ENCODE data around the gene MYOZ3. TPM values are rescaled to one million over a fixed set of nuclear protein-coding genes. Genes with fewer than 3 reads are reported as not detected.

MYOZ3 gene
- total RNA-seq, 2 experiments from 2014 or later = 0.13 TPM; not detected in 1

DNA sequence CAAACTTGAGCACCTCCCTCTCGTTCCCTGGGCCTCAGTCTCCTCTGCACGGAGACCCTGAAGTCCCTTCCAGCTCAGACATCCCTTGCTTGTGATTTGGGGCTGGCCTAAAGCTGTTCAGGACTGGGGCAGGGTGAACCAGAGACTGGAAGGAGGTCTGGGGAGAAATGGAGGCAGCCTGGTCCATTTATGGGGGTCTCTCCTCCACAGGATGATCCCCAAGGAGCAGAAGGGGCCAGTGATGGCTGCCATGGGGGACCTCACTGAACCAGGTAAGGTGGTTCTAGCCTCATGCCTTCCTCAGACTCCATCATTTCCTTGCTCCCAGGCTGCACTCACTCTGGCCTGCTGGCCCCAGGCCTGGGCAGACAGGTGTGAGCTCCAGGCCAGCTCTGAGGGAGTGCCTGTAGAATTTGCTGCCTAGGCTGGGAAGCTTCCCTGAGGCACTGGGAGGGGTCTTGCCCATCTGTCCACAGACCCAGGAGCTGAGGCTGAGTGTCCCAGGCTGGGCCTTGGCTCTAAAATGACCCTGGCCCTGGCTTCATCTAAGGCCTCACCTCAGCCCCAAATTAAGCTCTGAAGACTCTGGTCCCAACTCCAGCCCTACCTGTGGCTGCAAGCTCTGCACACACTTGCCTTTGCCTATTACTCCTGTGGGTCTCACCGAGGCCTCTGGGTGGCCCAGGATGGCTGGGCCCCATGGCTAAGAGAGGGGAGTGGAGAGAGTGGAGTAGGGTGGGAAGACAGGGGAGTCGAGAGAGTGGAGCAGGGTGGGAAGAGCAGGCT is 1.9 kb downstream of the MYOZ3 start:
- Mint-ChIP-seq H3K36me3 (ENCODE audit: low read depth) (no peaks in the 10 kb centered on the region), H3K27ac (no peak overlapping the region), H3K4me3 (no peak overlapping the region), H3K27me3 (peaks cover 11% of the 10 kb centered on the region), H3K4me1 (no peaks in the 10 kb centered on the region), H3K9me3 (no peaks in the 10 kb centered on the region)
- ChIA-PET CTCF (interaction anchor here (1.2 kb wide), 1 partner anchor 38 kb away, joined by 3 read pairs; the partner anchor contains the start of gene RBM22), POLR2A (interaction anchor here (1.5 kb wide), 1 partner anchor 38 kb away, joined by 4 read pairs; the partner anchor contains the start of gene RBM22)
- DNase-seq = no peak

DNA sequence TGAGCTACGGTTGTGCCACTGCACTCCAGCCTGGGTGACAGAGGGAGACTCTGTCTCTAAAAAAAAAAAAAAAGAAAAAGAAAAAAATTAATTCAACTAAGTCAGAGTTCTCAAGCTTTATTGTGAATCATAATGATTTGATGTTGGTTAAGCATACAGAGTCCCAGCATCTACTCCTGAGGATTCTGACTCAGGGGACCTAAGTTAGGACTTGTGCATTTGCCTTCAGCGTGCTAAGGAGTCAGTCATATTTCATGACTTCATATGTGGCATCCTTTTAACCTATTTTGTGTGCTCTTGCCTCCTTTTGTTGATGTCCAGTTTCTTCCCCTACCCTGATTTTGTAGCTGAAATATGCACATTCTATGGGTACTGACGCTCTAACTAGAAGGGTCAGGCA is 2.9 kb downstream of the MYOZ3 start:
- no peak overlapping the region for H3K4me3 Mint-ChIP-seq
- H3K9me3 Mint-ChIP-seq = no peaks in the 10 kb centered on the region
- ChIA-PET POLR2A (interaction anchor here (1.5 kb wide), 1 partner anchor 37 kb away, joined by 4 read pairs; the partner anchor contains the start of gene RBM22), CTCF (no interaction called here)
- H3K27ac Mint-ChIP-seq = no peak overlapping the region
- DNase-seq = no peak
- H3K27me3 Mint-ChIP-seq = peaks cover 11% of the 10 kb centered on the region
- no peaks in the 10 kb centered on the region for H3K4me1 Mint-ChIP-seq
- H3K36me3 Mint-ChIP-seq (ENCODE audit: low read depth) = no peaks in the 10 kb centered on the region

DNA sequence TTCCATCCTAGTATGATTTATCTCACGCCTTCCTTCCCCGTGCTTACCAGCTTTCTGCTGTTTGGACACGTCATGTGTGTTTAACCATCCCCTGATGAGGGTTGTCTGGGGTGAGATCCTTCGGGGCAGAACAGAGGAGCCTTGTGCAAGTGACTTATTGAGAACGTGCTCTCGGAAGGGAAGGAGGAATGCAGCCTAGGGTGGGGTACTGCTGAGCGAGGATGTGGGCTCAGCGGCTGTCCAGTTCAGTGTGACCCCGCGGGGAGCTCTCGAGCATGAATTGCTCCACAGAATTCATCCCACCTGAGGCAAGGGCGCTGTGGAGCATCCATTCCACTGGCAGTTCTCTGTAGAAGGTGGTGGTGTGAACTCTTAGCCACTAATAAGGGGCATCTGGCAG is 4.0 kb downstream of the MYOZ3 start:
- no peak for DNase-seq
- H3K27me3 Mint-ChIP-seq = peaks cover 13% of the 10 kb centered on the region
- CTCF ChIA-PET = interaction anchor here (0.5 to 0.6 kb wide), 2 partner anchors 8 to 91 kb away, joined by 3 to 4 read pairs; no protein-coding TSS in a partner anchor
- POLR2A ChIA-PET = no interaction called here
- H3K4me1 Mint-ChIP-seq = no peaks in the 10 kb centered on the region
- H3K9me3 Mint-ChIP-seq = no peaks in the 10 kb centered on the region
- no peak overlapping the region for H3K27ac Mint-ChIP-seq
- H3K4me3 Mint-ChIP-seq = no peak overlapping the region
- H3K36me3 Mint-ChIP-seq (ENCODE audit: low read depth) = no peaks in the 10 kb centered on the region

DNA sequence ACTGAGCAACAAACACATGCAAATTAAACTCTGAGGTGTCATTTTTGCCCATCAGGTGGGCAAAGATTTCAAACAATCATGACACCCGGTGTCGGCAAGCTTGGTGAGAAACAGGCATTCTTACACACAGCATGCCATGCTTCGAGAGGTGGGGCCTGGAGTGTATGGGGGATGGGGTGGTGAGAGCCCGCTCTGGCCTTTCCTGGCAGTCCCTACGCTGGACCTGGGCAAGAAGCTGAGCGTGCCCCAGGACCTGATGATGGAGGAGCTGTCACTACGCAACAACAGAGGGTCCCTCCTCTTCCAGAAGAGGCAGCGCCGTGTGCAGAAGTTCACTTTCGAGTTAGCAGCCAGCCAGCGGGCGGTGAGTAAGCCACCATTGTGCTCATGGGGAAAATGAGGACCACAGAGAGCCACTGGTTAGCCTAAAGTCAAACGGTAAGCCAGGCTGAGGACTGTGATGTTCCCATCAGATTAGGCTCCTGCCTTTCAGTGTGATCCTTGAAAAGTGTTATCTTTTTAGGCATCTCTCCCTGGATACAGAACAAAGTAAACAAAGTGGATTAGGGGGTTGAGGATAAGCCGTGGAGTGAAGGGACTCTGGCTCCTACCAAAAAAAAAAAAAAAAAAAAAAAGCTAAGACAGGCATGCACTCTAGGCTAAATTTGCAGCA is 9.4 kb downstream of the MYOZ3 start:
- Mint-ChIP-seq H3K9me3 (no peaks in the 10 kb centered on the region), H3K4me3 (no peak overlapping the region), H3K4me1 (peaks cover 7% of the 10 kb centered on the region), H3K27me3 (peaks cover 22% of the 10 kb centered on the region), H3K36me3 (ENCODE audit: low read depth) (no peaks in the 10 kb centered on the region), H3K27ac (no peak overlapping the region)
- no peak for DNase-seq
- ChIA-PET CTCF (interaction anchor here (1.5 kb wide), 1 partner anchor 30 kb away, joined by 4 read pairs; the partner anchor contains the start of gene RBM22), POLR2A (interaction anchor here (1.7 kb wide), 1 partner anchor 30 kb away, joined by 6 read pairs; the partner anchor contains the start of gene RBM22)

DNA sequence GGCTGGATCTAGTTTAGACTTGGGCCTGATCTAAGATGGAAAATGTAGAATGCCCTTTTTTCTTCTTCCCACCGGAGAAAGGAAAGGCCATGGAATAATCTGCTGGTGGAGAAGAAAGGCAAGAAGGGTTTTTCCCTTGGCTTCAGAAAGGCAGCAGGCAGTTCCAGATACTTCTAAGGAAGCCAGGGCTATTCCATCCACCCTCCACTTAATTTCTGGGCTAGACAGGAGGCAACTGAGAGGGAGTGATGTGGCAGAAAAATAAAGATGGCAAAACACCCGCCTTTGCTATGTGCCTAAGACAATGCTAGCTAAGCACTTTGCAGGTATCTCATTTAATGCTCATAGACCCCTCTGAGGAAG is 9.9 kb downstream of the MYOZ3 start:
- Mint-ChIP-seq H3K9me3 (no peaks in the 10 kb centered on the region), H3K4me1 (peaks cover 7% of the 10 kb centered on the region), H3K27me3 (peaks cover 22% of the 10 kb centered on the region), H3K27ac (no peak overlapping the region), H3K4me3 (no peak overlapping the region), H3K36me3 (ENCODE audit: low read depth) (no peaks in the 10 kb centered on the region)
- CTCF ChIA-PET = interaction anchor here (1.5 kb wide), 1 partner anchor 30 kb away, joined by 4 read pairs; the partner anchor contains the start of gene RBM22
- no peak for DNase-seq
- POLR2A ChIA-PET = interaction anchor here (1.7 kb wide), 1 partner anchor 30 kb away, joined by 6 read pairs; the partner anchor contains the start of gene RBM22

DNA sequence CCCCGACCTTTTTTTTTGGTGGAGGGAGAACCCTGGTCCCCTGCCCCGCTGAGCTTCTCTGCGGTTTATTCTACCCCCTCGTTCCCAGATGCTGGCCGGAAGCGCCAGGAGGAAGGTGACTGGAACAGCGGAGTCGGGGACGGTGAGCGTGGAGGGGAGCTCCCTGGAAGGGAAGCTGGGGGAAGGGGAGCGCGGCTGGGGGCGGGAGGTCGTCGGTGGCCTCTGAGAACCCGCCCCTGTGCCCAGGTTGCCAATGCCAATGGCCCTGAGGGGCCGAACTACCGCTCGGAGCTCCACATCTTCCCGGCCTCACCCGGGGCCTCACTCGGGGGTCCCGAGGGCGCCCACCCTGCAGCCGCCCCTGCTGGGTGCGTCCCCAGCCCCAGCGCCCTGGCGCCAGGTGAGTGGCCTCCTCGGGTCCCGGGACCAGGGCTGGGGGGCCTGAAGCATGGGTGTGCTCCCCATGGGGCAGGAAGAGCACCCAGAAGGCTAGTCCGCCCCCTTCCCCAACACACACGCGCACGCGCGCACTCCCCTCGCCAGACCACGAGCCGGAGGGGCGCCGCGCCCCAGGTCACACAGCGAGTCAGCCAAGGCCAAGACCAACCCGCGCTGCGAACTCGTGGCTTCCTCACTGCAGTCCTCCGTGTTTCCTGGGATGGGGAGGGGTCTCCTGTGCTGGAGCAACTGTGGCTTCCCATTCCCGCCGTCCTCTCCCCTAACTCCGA is 10.6 kb downstream of the MYOZ3 start:
- ChIA-PET POLR2A (interaction anchor here (1.6 to 1.7 kb wide), 2 partner anchors 15 to 29 kb away, joined by 5 to 6 read pairs; partner anchors contain the start of gene RBM22), CTCF (interaction anchor here (1.5 kb wide), 1 partner anchor 29 kb away, joined by 4 read pairs; the partner anchor contains the start of gene RBM22)
- H3K4me1 Mint-ChIP-seq = peaks cover 7% of the 10 kb centered on the region
- no peaks in the 10 kb centered on the region for H3K9me3 Mint-ChIP-seq
- no peaks in the 10 kb centered on the region for H3K36me3 Mint-ChIP-seq (ENCODE audit: low read depth)
- DNase-seq = no peak
- H3K4me3 Mint-ChIP-seq = peak overlapping the region; percentile 63
- no peak overlapping the region for H3K27ac Mint-ChIP-seq
- peaks cover 22% of the 10 kb centered on the region for H3K27me3 Mint-ChIP-seq

DNA sequence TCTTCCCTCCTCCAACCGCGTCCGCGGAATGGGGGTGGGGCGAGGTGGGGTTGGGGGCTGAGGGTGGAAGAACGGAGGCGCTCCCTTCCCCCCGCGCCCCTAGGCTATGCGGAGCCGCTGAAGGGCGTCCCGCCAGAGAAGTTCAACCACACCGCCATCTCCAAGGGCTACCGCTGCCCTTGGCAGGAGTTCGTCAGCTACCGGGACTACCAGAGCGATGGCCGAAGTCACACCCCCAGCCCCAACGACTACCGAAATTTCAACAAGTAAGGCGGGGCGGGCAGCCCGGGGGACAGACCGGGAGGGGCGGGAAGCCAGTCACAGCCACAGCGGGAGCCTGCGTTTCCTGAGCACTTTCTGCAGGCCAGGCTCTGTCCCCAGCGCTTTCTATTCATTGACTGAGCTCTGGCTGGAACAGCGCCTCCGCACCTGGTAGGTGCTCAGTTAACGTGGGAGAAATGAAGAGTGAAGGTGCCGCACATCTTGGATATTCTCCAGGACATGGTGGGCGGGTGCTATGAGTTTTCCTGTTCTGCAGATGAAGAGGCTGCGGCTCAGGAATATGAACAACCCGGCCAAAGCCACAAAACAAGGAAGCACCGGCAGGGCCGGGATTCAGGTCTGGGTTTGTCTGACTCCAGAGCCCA is 11.3 kb downstream of the MYOZ3 start:
- ChIA-PET CTCF (no interaction called here), POLR2A (interaction anchor here (0.7 to 1.7 kb wide), 3 partner anchors 15 to 28 kb away, joined by 3 to 6 read pairs (median 5); partner anchors contain the start of gene RBM22)
- DNase-seq = peak; percentile 27
- H3K27ac Mint-ChIP-seq = no peak overlapping the region
- peaks cover 22% of the 10 kb centered on the region for H3K27me3 Mint-ChIP-seq
- H3K4me3 Mint-ChIP-seq = peak overlapping the region; percentile 63
- no peaks in the 10 kb centered on the region for H3K9me3 Mint-ChIP-seq
- peaks cover 7% of the 10 kb centered on the region for H3K4me1 Mint-ChIP-seq
- H3K36me3 Mint-ChIP-seq (ENCODE audit: low read depth) = no peaks in the 10 kb centered on the region

DNA sequence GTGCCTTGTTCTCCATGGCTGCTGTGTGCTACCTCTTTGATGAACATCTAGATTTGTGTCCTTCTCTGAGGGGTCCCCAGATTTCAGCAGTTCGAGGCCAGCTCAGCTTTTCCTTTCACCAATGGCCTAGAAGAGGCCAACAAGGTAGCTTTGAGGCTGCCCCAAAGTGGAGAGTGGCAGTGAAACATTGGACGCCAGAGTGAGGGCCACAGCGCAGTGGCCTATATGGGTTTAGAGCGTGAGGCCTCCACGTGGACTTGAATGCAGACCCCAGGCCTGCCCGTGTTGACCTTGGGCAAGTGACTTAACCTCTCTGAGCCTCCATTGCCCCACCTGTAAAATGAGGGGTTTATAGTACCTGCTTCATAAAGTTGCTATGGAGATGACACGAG is 11.8 kb downstream of the MYOZ3 start:
- POLR2A ChIA-PET = interaction anchor here (0.7 to 1.6 kb wide), 2 partner anchors 16 to 18 kb away, joined by 3 to 5 read pairs; no protein-coding TSS in a partner anchor
- H3K27me3 Mint-ChIP-seq = peaks cover 22% of the 10 kb centered on the region
- no peak overlapping the region for H3K27ac Mint-ChIP-seq
- peaks cover 7% of the 10 kb centered on the region for H3K4me1 Mint-ChIP-seq
- no peak overlapping the region for H3K4me3 Mint-ChIP-seq
- CTCF ChIA-PET = interaction anchor here (1.1 kb wide), 1 partner anchor 378 kb away, joined by 3 read pairs; no protein-coding TSS in a partner anchor
- no peaks in the 10 kb centered on the region for H3K9me3 Mint-ChIP-seq
- H3K36me3 Mint-ChIP-seq (ENCODE audit: low read depth) = no peaks in the 10 kb centered on the region
- no peak for DNase-seq

DNA sequence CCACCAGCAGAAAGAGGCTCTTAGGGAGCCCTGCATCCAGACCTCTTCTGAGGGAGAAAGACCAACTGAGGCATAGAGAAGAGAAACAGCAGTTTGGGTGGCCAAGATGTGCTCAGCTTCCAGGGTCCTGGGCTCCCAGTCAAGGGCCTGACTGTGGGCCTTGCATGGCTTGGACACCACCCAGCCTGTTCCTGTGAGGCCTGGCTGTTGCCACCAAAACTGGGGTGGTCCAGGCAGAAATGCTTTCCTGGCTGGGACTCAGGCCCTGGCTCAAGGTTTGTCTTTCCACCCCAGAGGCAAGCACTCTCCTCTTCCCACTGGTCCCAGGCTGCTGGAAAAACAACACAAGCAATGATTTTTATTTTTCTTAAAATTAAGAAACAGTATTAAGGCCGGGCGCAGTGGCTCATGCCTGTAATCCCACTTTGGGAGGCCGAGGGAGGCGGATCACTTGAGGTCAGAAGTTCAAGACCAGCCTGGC is 13.3 kb downstream of the MYOZ3 start:
- H3K27ac Mint-ChIP-seq = no peak overlapping the region
- H3K27me3 Mint-ChIP-seq = peaks cover 22% of the 10 kb centered on the region
- no peak overlapping the region for H3K4me3 Mint-ChIP-seq
- H3K4me1 Mint-ChIP-seq = peaks cover 7% of the 10 kb centered on the region
- H3K9me3 Mint-ChIP-seq = no peaks in the 10 kb centered on the region
- POLR2A ChIA-PET = no interaction called here
- CTCF ChIA-PET = no interaction called here
- no peaks in the 10 kb centered on the region for H3K36me3 Mint-ChIP-seq (ENCODE audit: low read depth)
- no peak for DNase-seq

DNA sequence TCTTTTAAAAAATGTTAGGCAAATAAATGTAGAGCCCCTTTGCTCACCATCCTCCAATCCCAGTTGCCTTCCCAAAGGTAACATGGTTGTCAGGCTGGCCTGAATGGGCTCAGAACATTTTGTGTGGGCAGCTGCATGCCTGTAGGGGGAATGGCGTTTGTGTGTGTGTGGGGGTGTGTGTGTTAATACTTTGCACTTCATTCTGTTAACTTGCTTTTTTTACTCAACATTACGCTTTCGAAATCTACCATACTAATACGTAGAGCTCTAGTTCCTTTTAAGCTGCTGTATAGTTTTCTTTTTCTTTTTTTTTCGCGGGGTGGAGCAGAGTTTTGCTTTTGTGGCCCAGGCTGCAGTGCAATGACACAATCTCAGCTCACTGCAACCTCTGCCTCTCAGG is 14.0 kb downstream of the MYOZ3 start:
- Mint-ChIP-seq H3K27ac (no peak overlapping the region), H3K36me3 (ENCODE audit: low read depth) (no peaks in the 10 kb centered on the region), H3K27me3 (peaks cover 19% of the 10 kb centered on the region), H3K4me3 (no peak overlapping the region), H3K9me3 (no peaks in the 10 kb centered on the region), H3K4me1 (peaks cover 7% of the 10 kb centered on the region)
- ChIA-PET POLR2A (no interaction called here), CTCF (interaction anchor here (0.7 kb wide), 1 partner anchor 26 kb away, joined by 4 read pairs; the partner anchor contains the start of gene RBM22)
- DNase-seq = no peak

DNA sequence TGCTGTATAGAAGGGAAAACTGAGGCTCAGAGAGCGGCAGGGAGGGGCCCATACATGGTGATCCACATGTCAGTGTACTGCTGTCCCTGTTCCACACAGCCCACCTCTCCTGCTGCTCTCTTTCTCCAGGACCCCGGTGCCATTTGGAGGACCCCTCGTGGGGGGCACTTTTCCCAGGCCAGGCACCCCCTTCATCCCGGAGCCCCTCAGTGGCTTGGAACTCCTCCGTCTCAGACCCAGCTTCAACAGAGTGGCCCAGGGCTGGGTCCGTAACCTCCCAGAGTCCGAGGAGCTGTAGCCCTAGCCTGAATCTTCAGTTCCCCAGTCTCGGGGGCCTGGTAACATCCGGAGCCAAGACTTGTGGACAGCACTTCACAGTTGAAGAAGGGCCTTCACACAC is 15.5 kb downstream of the MYOZ3 start:
- H3K4me3 Mint-ChIP-seq = no peak overlapping the region
- H3K27ac Mint-ChIP-seq = no peak overlapping the region
- H3K4me1 Mint-ChIP-seq = peaks cover 5% of the 10 kb centered on the region
- peaks cover 3% of the 10 kb centered on the region for H3K36me3 Mint-ChIP-seq (ENCODE audit: low read depth)
- peaks cover 4% of the 10 kb centered on the region for H3K27me3 Mint-ChIP-seq
- no peak for DNase-seq
- no peaks in the 10 kb centered on the region for H3K9me3 Mint-ChIP-seq
- ChIA-PET POLR2A (no interaction called here), CTCF (no interaction called here)

DNA sequence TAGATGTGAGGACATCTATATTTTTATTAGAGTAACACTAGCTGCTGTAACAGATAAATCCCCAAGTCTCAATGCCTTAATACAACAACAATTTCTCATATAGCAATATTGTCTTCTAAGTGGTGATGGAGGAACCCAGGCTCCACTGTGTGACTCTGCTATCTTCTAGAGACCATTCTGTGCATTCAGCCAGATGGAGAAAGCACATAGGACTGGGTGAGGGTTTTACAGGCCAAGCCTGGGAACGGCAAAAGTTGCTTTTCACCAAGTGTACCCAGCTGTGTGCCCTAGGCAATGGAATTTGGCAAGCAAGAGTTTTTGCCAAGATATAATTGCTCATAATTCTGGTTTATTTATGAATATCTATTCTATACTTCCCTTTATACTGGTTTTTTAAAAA is 28.1 kb downstream of the MYOZ3 start:
- H3K4me1 Mint-ChIP-seq = no peaks in the 10 kb centered on the region
- POLR2A ChIA-PET = interaction anchor here (1.2 kb wide), 1 partner anchor 8 kb away, joined by 3 read pairs; no protein-coding TSS in a partner anchor
- CTCF ChIA-PET = interaction anchor here (1.0 kb wide), 1 partner anchor 32 kb away, joined by 4 read pairs; no protein-coding TSS in a partner anchor
- H3K36me3 Mint-ChIP-seq (ENCODE audit: low read depth) = peaks cover 43% of the 10 kb centered on the region
- DNase-seq = no peak
- no peaks in the 10 kb centered on the region for H3K9me3 Mint-ChIP-seq
- H3K27ac Mint-ChIP-seq = no peak overlapping the region
- H3K4me3 Mint-ChIP-seq = no peak overlapping the region
- H3K27me3 Mint-ChIP-seq = no peaks in the 10 kb centered on the region
